ENCODE measurements around the gene C8B.

The C8B gene

GRCh38 chr1:56929492-56929891 lies 36.3 kb downstream of the C8B start:
- no peak for DNase-seq

- DNase-seq: no peak
Measured at GRCh38 chr1:56927986-56928385, 37.8 kb downstream of the C8B start.

GRCh38 chr1:56927171-56927570 lies 38.6 kb downstream of the C8B start:
- no peak for DNase-seq

- no peak for DNase-seq
Measured at GRCh38 chr1:56925193-56925592, 40.6 kb downstream of the C8B start.

- no peak for DNase-seq
Measured at GRCh38 chr1:56924116-56924515, 41.7 kb downstream of the C8B start.

GRCh38 chr1:56923201-56923600 lies 42.6 kb downstream of the C8B start:
- no peak for DNase-seq

- no peak for DNase-seq
Measured at GRCh38 chr1:56922507-56922906, 43.3 kb downstream of the C8B start.

- peak in 2 of 4 experiments; percentile 6 to 10 for DNase-seq
Measured at GRCh38 chr1:56922070-56922469, 43.7 kb downstream of the C8B start.

GRCh38 chr1:56921479-56921878 lies 44.3 kb downstream of the C8B start:
- DNase-seq: no peak

GRCh38 chr1:56920591-56921001 lies 45.2 kb downstream of the C8B start:
- peak in 2 of 4 experiments; percentile 4 to 24 for DNase-seq

- DNase-seq: no peak
Measured at GRCh38 chr1:56917356-56917755, 48.5 kb downstream of the C8B start.

- DNase-seq: no peak
Measured at GRCh38 chr1:56916630-56917029, 49.2 kb downstream of the C8B start.

- no peak for DNase-seq
Measured at GRCh38 chr1:56915960-56916359, 49.9 kb downstream of the C8B start.

GRCh38 chr1:56912325-56912724 lies 53.5 kb downstream of the C8B start:
- no peak for DNase-seq

GRCh38 chr1:56911098-56911938 lies 54.5 kb downstream of the C8B start:
- DNase-seq: peak in 2 of 4 experiments; percentile 10 to 20

GRCh38 chr1:56910441-56910985 lies 55.3 kb downstream of the C8B start:
- DNase-seq: peak; percentile 68 to 85 (median 74)

GRCh38 chr1:56908619-56909221 lies 57.1 kb downstream of the C8B start:
- DNase-seq: peak in 2 of 4 experiments; percentile 28 to 41

- DNase-seq: no peak
Measured at GRCh38 chr1:56905667-56906066, 60.1 kb downstream of the C8B start.

- no peak for DNase-seq
Measured at GRCh38 chr1:56904663-56905397, 61.0 kb downstream of the C8B start.

GRCh38 chr1:56903778-56904177 lies 62.0 kb downstream of the C8B start:
- no peak for DNase-seq

- DNase-seq: peak in 1 of 4 experiments; percentile 5
Measured at GRCh38 chr1:56901716-56902115, 64.1 kb downstream of the C8B start.

GRCh38 chr1:56898879-56899278 lies 66.9 kb downstream of the C8B start:
- DNase-seq: no peak

- no peak for DNase-seq
Measured at GRCh38 chr1:56898005-56898373, 67.8 kb downstream of the C8B start.

Measured in suppressor macrophage (primary cell).